ENCODE measurements around the gene APOL6. TPM values are rescaled to one million over a fixed set of nuclear protein-coding genes. Genes with fewer than 3 reads are reported as not detected.
"Not testable (repeated sequence)": the region's sequence is repeated elsewhere in the genome, so short reads cannot be mapped to it uniquely, and the experiment has no call there.

APOL6 gene
- polyA plus RNA-seq, 3 donors = 4.1 to 4.3 (median 4.2) TPM

- DNase-seq (ENCODE audit: low read depth in 3 of 3, low spot score in 2 of 3) = no peak
These were observed 13.2 kb upstream of the APOL6 start for GRCh38 chr22:35634943-35635540.

GRCh38 chr22:35637254-35637653, 11.0 kb upstream of the APOL6 start:
- DNase-seq (ENCODE audit: low read depth in 3 of 3, low spot score in 2 of 3) = no peak

- DNase-seq (ENCODE audit: low read depth in 3 of 3, low spot score in 2 of 3) = no peak
These were observed 10.2 kb upstream of the APOL6 start for GRCh38 chr22:35638001-35638400.

DNA sequence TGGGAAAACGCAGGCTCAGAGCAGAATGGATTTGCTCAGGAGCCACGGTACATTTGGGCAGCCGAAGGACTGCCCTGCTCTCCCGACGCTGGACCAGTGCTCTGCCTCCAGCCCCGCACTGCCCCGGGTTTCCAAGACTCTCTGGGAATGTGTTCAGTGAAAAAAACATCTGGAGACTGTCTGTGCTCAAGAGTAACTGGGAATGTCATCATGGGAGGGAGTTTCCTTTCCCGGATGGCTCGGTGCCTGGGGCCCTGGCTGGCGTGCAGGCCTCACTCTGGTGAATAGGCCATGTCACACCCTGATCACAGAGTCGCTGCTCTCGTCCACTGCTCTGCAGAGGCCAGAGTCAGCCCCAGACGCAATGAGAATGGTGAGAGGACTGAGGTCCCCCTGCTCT, 9.8 kb upstream of the APOL6 start:
- no peak for DNase-seq (ENCODE audit: low read depth in 3 of 3, low spot score in 2 of 3)

- no peak for DNase-seq (ENCODE audit: low read depth in 3 of 3, low spot score in 2 of 3)
These were observed 6.6 kb upstream of the APOL6 start for GRCh38 chr22:35641494-35642120.

- DNase-seq (ENCODE audit: low read depth in 3 of 3, low spot score in 2 of 3) = no peak
These were observed 5.9 kb upstream of the APOL6 start for GRCh38 chr22:35642305-35642741.

DNA sequence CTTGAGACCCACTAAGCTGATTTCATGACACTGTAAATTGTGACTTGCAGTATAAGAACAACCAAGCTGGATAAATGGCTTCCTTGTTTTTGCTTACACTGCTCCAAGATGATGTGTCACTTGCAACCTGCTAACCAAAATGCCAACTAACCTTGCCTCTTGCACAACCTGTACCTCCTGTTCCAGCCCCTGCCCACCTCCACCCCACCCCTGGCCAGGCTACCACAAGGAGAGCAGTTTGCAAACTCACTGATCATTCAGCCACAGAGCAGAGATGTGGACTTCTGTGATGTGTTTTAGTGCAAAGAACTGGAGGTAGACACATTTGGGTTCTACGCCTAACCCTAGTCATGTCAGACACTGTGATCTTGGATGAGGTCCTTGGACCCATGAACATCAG, 4.3 kb upstream of the APOL6 start:
- no peak for DNase-seq (ENCODE audit: low read depth in 3 of 3, low spot score in 2 of 3)

- no peak for DNase-seq (ENCODE audit: low read depth in 3 of 3, low spot score in 2 of 3)
These were observed 2.6 kb upstream of the APOL6 start for GRCh38 chr22:35645646-35646045.

- DNase-seq (ENCODE audit: low read depth in 3 of 3, low spot score in 2 of 3) = no peak
These were observed 844 bp downstream of the APOL6 start for GRCh38 chr22:35649026-35649553.

- DNase-seq (ENCODE audit: low read depth in 3 of 3, low spot score in 2 of 3) = no peak
These were observed 1.5 kb downstream of the APOL6 start for GRCh38 chr22:35649636-35650250.

DNA sequence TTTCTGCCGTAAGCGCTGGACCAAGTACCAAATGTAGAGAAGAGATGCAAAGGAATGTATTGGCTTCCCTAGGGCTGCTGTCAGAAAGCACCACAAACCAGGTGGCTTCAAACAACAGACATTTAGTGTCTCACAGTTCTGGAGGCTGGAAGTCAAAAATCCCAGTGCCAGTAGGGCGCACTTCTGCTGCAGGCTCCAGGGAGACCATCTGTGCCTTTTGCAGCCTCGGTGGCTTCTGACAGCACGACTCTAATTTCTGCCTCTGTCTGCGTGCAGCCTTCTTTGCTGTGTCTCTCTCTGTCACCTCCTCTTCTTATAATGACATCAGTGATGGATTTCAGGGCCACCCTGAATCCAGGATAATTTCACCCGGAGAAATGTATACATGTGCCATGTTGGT, 2.8 kb downstream of the APOL6 start:
- DNase-seq (ENCODE audit: low read depth in 3 of 3, low spot score in 2 of 3) = no peak

DNA sequence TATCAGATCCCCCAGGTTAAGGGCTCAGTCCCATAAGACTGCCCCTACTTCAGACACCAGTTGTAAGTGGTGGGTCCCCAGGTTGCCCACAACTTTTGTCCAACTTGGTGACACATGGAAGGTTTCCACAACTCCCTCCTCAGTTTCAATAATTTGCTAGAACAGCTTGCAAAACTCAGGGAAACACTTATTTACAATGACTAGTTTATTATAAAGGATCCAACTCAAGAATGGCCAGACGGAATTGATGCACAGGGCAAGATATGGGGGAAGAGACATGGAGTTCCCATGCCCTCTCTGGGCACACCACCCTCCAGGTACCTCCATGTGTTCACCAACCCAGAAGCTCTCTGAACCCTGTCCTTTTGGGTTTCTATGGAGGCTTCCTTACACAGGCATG, 5.6 kb downstream of the APOL6 start:
- no peak for DNase-seq (ENCODE audit: low read depth in 3 of 3, low spot score in 2 of 3)

GRCh38 chr22:35656284-35656752, 8.1 kb downstream of the APOL6 start:
- no peak for DNase-seq (ENCODE audit: low read depth in 3 of 3, low spot score in 2 of 3)

GRCh38 chr22:35657571-35658312, 9.5 kb downstream of the APOL6 start:
- DNase-seq (ENCODE audit: low read depth in 3 of 3, low spot score in 2 of 3) = no peak

DNA sequence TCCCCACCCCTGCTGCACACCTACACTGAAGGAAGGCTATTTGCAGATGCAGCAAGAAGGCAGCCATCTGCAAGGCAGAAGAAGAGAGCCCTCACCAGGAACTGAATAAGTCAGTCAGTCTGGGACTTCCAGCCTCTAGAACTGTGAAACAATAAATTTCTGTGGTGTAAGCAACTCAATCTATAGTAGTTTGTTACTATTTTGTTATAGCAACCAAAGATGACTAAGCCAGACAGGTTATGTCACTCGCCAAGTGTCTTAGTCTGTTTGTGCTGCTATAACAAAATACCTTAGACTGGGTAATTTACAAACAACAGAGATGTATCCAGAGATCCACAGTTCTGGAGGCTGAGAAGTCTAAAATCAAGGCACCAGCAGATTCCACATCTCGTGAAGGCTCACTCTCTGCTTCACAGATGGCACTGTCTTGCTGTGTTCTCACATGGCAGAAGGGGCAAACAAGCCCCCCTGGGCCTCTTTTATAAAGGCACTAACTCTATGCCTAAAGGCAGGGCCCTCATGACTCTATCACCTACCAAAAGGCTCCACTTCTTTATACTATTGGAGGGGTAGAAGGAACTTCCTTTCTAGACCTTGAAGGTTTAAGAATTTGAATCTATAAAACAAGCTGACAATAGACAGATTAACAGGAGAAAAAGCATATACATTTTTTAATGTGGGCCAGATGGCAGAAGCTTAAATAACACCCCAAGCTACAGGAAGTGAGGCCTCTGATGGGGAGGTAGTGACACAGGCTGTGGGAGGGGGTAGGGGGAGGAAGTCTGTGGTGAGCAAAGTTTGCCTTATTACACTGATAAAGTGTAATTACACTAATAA, 12.3 kb downstream of the APOL6 start:
- no peak for DNase-seq (ENCODE audit: low read depth in 3 of 3, low spot score in 2 of 3)

DNA sequence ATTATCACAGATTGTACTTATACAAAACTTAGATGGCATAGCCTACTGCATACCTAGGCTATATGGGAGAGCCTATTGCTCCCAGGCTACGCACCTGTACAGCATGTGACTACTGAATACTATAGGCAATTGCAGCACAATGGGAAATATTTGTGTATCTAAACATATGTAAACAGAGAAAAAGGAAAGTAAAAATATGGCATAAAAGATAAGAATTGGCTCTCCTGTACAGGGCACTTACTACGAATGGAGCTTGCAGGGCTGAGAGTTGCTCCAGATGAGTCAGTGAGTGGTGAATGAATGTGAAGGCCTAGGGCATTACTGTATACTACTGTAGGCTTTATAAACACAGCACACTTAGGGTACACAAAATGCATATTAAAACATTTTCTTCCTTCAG, 13.2 kb downstream of the APOL6 start:
- DNase-seq (ENCODE audit: low read depth in 3 of 3, low spot score in 2 of 3) = no peak

GRCh38 chr22:35662914-35663313, 14.7 kb downstream of the APOL6 start:
- DNase-seq (ENCODE audit: low read depth in 3 of 3, low spot score in 2 of 3) = no peak

GRCh38 chr22:35663371-35663770, 15.1 kb downstream of the APOL6 start:
- no peak for DNase-seq (ENCODE audit: low read depth in 3 of 3, low spot score in 2 of 3)

DNA sequence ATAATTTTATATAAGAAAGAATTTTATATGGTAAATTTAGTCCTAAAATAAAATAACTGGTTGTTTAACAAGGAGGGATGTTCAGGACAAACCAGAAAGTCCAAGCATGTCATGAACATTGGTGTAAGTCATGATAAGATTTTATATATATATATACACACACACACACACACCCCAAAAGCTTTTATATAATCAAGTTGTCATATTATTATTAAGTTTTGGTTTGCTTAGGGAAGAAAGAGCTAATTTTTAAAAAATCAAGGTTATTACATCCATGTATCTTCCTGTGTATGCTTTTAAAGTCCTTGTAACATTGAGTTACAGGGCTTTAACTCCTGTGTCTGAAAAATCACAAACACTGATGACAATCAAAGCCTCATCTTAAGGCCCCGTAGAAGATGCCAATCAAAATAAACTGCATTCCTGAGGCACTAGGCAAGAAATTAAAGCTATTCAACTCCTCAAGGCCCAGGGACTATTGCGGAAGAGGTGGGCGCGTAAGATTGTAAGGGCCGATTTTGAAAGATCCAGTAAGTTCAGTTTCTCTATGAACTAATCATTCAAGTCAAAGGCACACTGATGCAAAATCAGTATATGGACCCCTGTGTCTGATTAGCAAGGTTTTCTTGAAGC, 16.8 kb downstream of the APOL6 start:
- no peak for DNase-seq (ENCODE audit: low read depth in 3 of 3, low spot score in 2 of 3)

DNA sequence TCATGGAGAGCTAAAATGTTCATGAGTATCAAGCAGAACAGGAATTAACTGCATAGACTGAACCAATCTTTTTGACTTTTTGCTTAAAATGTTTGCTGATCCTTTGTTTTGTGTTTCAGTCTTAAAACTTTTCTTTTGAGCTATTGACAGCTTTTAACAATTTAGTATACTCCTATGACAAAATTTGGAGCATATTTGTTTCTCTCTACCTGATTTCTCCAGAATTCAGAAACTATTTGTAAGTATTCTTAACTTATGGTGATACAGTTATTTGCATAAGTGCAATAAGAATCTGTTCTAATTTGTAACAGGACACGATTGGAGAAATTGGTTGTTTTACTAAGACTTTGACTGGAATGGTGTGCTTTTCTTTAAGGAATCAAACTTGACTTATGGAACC, 18.5 kb downstream of the APOL6 start:
- not testable (repeated sequence) for DNase-seq (ENCODE audit: low read depth in 3 of 3, low spot score in 2 of 3)
